SK-N-SH treated with all-trans-retinoic acid at 6 μM for 48 hours (cell line): ENCODE data around the gene SPON1.

ENCODE experiments used
- ARNTL ChIP-seq: fragments of 450-650 bp; formaldehyde crosslinking; IDR thresholded peaks from 2 replicates; pipeline ENCODE4 v1.5.0; 2020; ENCODE audit warnings: low read depth, mild to moderate bottlenecking, moderate library complexity, borderline replicate concordance
- GLIS3 ChIP-seq: fragments of 250-450 bp; sonication (Bioruptor Pico); IDR thresholded peaks from 2 replicates; pipeline ENCODE4 v1.5.0; 2020; ENCODE audit warnings: mild to moderate bottlenecking, moderate library complexity
- ISL1 ChIP-seq: fragments of 250-450 bp; sonication (Bioruptor Pico); IDR thresholded peaks from 2 replicates; pipeline ENCODE4 v2.1.2; 2022; ENCODE audit warnings: mild to moderate bottlenecking, moderate library complexity
- OSR1 ChIP-seq: fragments of 250-450 bp; sonication (Bioruptor Pico); IDR thresholded peaks from 2 replicates; pipeline ENCODE4 v1.8.0; 2022; ENCODE audit warnings: moderate library complexity, mild to moderate bottlenecking, inconsistent platforms
- PPARA ChIP-seq: fragments of 250-450 bp; sonication (Bioruptor Pico); IDR thresholded peaks from 2 replicates; pipeline ENCODE4 v1.5.0; 2020; ENCODE audit warnings: mild to moderate bottlenecking, borderline replicate concordance
- RARB ChIP-seq: fragments of 250-450 bp; sonication (Bioruptor Pico); IDR thresholded peaks from 2 replicates; pipeline ENCODE4 v1.8.0; 2021; ENCODE audit warnings: mild to moderate bottlenecking, moderate library complexity
- SNAI2 ChIP-seq: fragments of 250-450 bp; sonication (Bioruptor Pico); IDR thresholded peaks from 2 replicates; pipeline ENCODE4 v1.5.0; 2020; ENCODE audit warnings: mild to moderate bottlenecking, moderate library complexity
- ZFP3 ChIP-seq: fragments of 250-450 bp; sonication (Bioruptor Pico); IDR thresholded peaks from 2 replicates; pipeline ENCODE4 v1.5.0; 2020; ENCODE audit warnings: mild to moderate bottlenecking, moderate library complexity
- ZFP30 ChIP-seq: fragments of 450-650 bp; formaldehyde crosslinking; IDR thresholded peaks from 2 replicates; pipeline ENCODE4 v1.5.0; 2022; ENCODE audit warnings: mild to moderate bottlenecking, moderate library complexity
- ZNF565 ChIP-seq: fragments of 450-650 bp; formaldehyde crosslinking; conservative IDR thresholded peaks from 2 replicates; pipeline ENCODE4 v1.5.0; 2020; ENCODE audit warnings: low read depth, mild to moderate bottlenecking, moderate library complexity
- ZNF70 ChIP-seq: fragments of 450-650 bp; formaldehyde crosslinking; IDR thresholded peaks from 2 replicates; pipeline ENCODE4 v1.5.0; 2020; ENCODE audit warnings: mild to moderate bottlenecking, moderate library complexity
- TF ChIP-seq, protein P1 (sequence below): fragments of 250-450 bp; sonication (Bioruptor Pico); IDR thresholded peaks from 2 replicates; pipeline ENCODE4 v1.8.0; 2021; ENCODE audit warnings: low read depth, mild to moderate bottlenecking, moderate library complexity, borderline replicate concordance
- TF ChIP-seq, protein P2 (sequence below): fragments of 250-450 bp; sonication (Bioruptor Pico); IDR thresholded peaks from 2 replicates; pipeline ENCODE4 v1.5.1; 2020; ENCODE audit warnings: low read depth, mild to moderate bottlenecking, moderate library complexity
- TF ChIP-seq, protein P3 (sequence below): fragments of 250-450 bp; sonication (Bioruptor Pico); IDR thresholded peaks from 2 replicates; pipeline ENCODE4 v1.8.0; 2020; ENCODE audit warnings: mild to moderate bottlenecking, moderate library complexity, borderline replicate concordance

DNA sequence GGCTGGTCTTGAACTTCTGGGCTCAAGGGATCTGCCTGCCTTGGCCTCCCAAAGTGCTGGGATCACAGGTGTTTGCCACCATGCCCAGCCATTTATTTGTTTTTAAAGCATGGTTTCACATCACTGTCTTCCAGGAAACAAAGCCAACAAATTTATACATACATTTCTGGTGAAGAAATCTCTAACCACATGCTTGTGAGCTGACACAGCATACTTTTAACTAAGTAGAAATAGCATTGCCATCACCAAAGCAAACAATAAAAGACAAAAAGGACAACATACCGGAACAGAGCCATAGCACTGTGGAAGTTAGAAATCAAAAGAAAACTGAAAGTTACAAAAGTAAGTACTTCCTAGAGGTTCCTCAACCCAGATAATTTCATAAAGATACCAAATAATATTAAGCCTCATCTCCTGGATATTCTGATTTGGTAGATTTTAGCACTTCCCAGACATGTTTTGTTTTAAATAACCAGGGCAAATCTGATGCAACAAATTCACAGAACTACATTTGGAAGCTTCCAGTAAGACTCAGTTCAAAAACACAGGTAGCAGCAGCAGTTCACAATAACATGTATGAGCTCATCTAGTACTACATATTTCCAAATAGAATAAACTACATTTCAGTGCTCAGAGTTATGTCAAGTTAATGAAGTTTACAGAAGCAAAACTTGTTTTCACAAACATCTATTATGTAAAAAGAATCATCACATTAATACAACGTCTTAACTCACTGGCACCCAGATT is 325.8 kb downstream of the SPON1 start:
- TF ChIP-seq PPARA (CRISPR knock-in tag), result no peak
- no peak for TF ChIP-seq RARB
- TF ChIP-seq GLIS3 (CRISPR knock-in tag), result no peak
- TF ChIP-seq, protein P1, sequence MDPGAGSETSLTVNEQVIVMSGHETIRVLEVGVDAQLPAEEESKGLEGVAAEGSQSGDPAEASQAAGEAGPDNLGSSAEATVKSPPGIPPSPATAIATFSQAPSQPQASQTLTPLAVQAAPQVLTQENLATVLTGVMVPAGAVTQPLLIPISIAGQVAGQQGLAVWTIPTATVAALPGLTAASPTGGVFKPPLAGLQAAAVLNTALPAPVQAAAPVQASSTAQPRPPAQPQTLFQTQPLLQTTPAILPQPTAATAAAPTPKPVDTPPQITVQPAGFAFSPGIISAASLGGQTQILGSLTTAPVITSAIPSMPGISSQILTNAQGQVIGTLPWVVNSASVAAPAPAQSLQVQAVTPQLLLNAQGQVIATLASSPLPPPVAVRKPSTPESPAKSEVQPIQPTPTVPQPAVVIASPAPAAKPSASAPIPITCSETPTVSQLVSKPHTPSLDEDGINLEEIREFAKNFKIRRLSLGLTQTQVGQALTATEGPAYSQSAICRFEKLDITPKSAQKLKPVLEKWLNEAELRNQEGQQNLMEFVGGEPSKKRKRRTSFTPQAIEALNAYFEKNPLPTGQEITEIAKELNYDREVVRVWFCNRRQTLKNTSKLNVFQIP, result no peak
- no peak for TF ChIP-seq OSR1 (CRISPR knock-in tag)
- no peak for TF ChIP-seq ZFP3 (CRISPR knock-in tag)
- TF ChIP-seq, protein P2, sequence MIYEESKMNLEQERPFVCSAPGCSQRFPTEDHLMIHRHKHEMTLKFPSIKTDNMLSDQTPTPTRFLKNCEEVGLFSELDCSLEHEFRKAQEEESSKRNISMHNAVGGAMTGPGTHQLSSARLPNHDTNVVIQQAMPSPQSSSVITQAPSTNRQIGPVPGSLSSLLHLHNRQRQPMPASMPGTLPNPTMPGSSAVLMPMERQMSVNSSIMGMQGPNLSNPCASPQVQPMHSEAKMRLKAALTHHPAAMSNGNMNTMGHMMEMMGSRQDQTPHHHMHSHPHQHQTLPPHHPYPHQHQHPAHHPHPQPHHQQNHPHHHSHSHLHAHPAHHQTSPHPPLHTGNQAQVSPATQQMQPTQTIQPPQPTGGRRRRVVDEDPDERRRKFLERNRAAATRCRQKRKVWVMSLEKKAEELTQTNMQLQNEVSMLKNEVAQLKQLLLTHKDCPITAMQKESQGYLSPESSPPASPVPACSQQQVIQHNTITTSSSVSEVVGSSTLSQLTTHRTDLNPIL, result no peak
- no peak for TF ChIP-seq ARNTL (CRISPR knock-in tag)
- TF ChIP-seq ZNF70 (CRISPR knock-in tag), result no peak
- TF ChIP-seq ZFP30 (CRISPR knock-in tag), result no peak
- no peak for TF ChIP-seq ISL1 (CRISPR knock-in tag)
- no peak for TF ChIP-seq ZNF565 (CRISPR knock-in tag)
- TF ChIP-seq, protein P3, sequence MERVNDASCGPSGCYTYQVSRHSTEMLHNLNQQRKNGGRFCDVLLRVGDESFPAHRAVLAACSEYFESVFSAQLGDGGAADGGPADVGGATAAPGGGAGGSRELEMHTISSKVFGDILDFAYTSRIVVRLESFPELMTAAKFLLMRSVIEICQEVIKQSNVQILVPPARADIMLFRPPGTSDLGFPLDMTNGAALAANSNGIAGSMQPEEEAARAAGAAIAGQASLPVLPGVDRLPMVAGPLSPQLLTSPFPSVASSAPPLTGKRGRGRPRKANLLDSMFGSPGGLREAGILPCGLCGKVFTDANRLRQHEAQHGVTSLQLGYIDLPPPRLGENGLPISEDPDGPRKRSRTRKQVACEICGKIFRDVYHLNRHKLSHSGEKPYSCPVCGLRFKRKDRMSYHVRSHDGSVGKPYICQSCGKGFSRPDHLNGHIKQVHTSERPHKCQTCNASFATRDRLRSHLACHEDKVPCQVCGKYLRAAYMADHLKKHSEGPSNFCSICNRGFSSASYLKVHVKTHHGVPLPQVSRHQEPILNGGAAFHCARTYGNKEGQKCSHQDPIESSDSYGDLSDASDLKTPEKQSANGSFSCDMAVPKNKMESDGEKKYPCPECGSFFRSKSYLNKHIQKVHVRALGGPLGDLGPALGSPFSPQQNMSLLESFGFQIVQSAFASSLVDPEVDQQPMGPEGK (CRISPR knock-in tag), result no peak
- no peak for TF ChIP-seq SNAI2
